MG63 (cell line): ENCODE results near the gene TLCD3A. TPM values are rescaled to one million over a fixed set of nuclear protein-coding genes. Genes with fewer than 3 reads are reported as not detected.
"Not testable (repeated sequence)": the region's sequence is repeated elsewhere in the genome, so short reads cannot be mapped to it uniquely, and the experiment has no call there.

Source experiments
- DNase-seq: peaks from one replicate; pipeline ENCODE4 v3.0.0-alpha.2; 2020
- H3K27me3 ChIP-seq: fragments of 250-450 bp; sonication (Bioruptor Pico); 2 replicates; pipeline ENCODE4 v1.5.1; 2020; ENCODE audit warnings: mild to moderate bottlenecking, moderate library complexity
- H3K36me3 ChIP-seq: fragments of 250-450 bp; sonication (Bioruptor Pico); 2 replicates; pipeline ENCODE4 v1.5.1; 2020; ENCODE audit warnings: mild to moderate bottlenecking, moderate library complexity
- H3K4me3 ChIP-seq: fragments of 250-450 bp; sonication (Bioruptor Pico); 2 replicates; pipeline ENCODE4 v1.5.1; 2020; ENCODE audit warnings: mild to moderate bottlenecking, moderate library complexity
- H3K9me3 ChIP-seq: fragments of 250-450 bp; sonication (Bioruptor Pico); 2 replicates; pipeline ENCODE4 v1.5.1; 2020; ENCODE audit warnings: mild to moderate bottlenecking, moderate library complexity
- total RNA-seq: library from RNA; depleted of rRNA; stranded (reverse); fragments of >200 nt; shearing (Covaris generic); gene quantifications from 2 replicates; pipeline ENCODE4 v1.2.3, GENCODE V29; 2014; ENCODE audit warnings: low replicate concordance; rRNA removed

The TLCD3A gene
- total RNA-seq, 1 experiment from 2014 or later = 6.7 TPM

GRCh38 chr17:789931-790873, 57.8 kb downstream of the TLCD3A start:
- H3K9me3 ChIP-seq, H3K36me3 ChIP-seq, H3K4me3 ChIP-seq, H3K27me3 ChIP-seq: not testable (repeated sequence)
- peak; percentile 23 for DNase-seq

- H3K27me3 ChIP-seq, H3K4me3 ChIP-seq, H3K9me3 ChIP-seq, DNase-seq, H3K36me3 ChIP-seq: not testable (repeated sequence)
These were observed 58.5 kb downstream of the TLCD3A start for GRCh38 chr17:790874-791247.

GRCh38 chr17:791829-792228, 59.4 kb downstream of the TLCD3A start:
- no peak for DNase-seq
- Histone ChIP-seq H3K27me3 (no peaks in the 10 kb centered on the region), H3K9me3 (no peaks in the 10 kb centered on the region), H3K36me3 (peaks cover 10% of the 10 kb centered on the region), H3K4me3 (no peak overlapping the region)

GRCh38 chr17:792277-792676, 59.9 kb downstream of the TLCD3A start:
- Histone ChIP-seq H3K36me3 (peaks cover 10% of the 10 kb centered on the region), H3K9me3 (no peaks in the 10 kb centered on the region), H3K27me3 (no peaks in the 10 kb centered on the region), H3K4me3 (no peak overlapping the region)
- no peak for DNase-seq

Other genes with a start within 250 kb of the TLCD3A start
- gene VPS53, start 17.8 kb upstream of the TLCD3A start, total RNA-seq = 5.1 and 6.9 TPM in 2 replicates
- 14.1 and 21.3 TPM in 2 replicates for gene GEMIN4, start 19.7 kb downstream of the TLCD3A start, total RNA-seq
- gene GLOD4, start 49.7 kb downstream of the TLCD3A start, total RNA-seq = 25.9 and 27.7 TPM in 2 replicates
- gene MRM3, start 49.8 kb downstream of the TLCD3A start, total RNA-seq = 11.1 and 21.8 TPM in 2 replicates
- gene NXN, start 247.2 kb downstream of the TLCD3A start, total RNA-seq = 95.7 and 100 TPM in 2 replicates